ENCODE results near the gene PLOD3.

- TF ChIP-seq CTCF (IDR thresholded peaks at IDR 0.05; ENCODE audit: borderline replicate concordance, extremely low read depth, low read length, poor library complexity, severe bottlenecking): no peak
- no peak for TF ChIP-seq EZH2 (IDR thresholded peaks at IDR 0.05; ENCODE audit: borderline replicate concordance, low read depth, low read length, severe bottlenecking)
These were observed 14.3 kb upstream of the PLOD3 start for GRCh38 chr7:101231644-101232043.
